SH-SY5Y (cell line): ENCODE measurements around the gene GSE1.

Source experiments
- GATA2 ChIP-seq: IDR thresholded peaks from 2 replicates; pipeline ENCODE4 v1.6.1; 2011; ENCODE audit warnings: mild to moderate bottlenecking, low read depth, low read length
- GATA3 ChIP-seq: IDR thresholded peaks from 2 replicates; pipeline ENCODE4 v1.6.1; 2011; ENCODE audit warnings: low read depth, mild to moderate bottlenecking, low read length, moderate library complexity

DNA sequence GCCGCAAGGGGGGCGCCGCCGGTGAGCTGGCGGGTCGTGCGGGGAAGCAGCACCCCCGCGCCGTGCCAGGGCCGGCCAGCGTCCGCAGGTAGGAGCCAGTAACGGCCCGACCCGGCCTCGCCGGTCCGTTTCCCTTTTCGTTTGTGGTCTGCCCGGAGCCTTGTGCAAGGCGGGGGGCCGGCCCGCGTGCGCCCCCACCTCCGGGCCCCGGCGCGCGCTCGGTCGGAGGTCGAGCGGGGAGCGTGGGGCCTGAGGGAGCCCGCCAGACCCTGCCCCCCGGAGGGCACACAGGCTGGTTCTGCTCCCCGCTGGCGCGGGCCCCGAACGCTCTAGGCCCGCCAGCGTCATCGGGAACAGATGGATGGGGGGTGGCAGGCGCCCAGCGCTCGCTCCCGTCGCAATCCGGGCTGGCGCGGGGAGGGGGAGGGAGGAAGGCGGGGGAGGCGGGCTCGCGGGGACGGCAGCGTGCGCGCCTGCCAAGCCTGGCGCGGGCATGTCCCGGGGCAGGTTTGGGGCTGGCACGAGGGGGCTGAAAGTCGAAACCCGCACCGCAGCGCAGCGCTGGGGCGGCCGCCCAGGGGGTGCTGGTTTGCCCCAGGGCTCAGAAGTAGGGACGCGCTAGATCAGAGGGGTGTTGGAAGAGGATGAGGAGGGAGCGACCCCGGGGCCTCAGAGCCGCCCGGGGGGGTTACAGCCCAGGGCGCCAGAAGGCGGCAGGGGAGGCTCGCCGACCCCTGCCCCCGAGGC lies 1.5 kb upstream of the GSE1 start:
- TF ChIP-seq GATA2 (no peak), GATA3 (no peak)
